ENCODE data around the gene RFLNA. TPM values are rescaled to one million over a fixed set of nuclear protein-coding genes. Genes with fewer than 3 reads are reported as not detected.

RFLNA gene
- total and polyA plus RNA-seq, 2 of the 13 experiments (the other 11 are each of a cell fraction or from before 2014, with no cell fraction given): not detected

GRCh38 chr12:124348659-124349380 is 53.9 kb downstream of the RFLNA start:
- Histone ChIP-seq H3K4me1 (ENCODE audit: insufficient read depth, low read length) (peaks cover 18% of the 10 kb centered on the region), H3K4me3 (replicated peaks in 1 of 3; ENCODE audit: insufficient read depth in 1 of 3, low read depth in 2 of 3, low read length in 3 of 3) (no peak overlapping the region), H3K9me3 (ENCODE audit: low read length) (no peaks in the 10 kb centered on the region), H3K4me2 (ENCODE audit: low read depth, low read length) (no peak overlapping the region), H3K36me3 (replicated peaks in 1 of 2; ENCODE audit: control insufficient read depth in 1 of 2, insufficient read depth in 2 of 2, low read length in 2 of 2) (peaks cover 21 to 63% of the 10 kb centered on the region in 2 experiments; a peak in 4 of 5 replicates), H2AFZ (ENCODE audit: low read length) (no peak overlapping the region), H4K20me1 (ENCODE audit: insufficient read depth, low read length) (peaks cover 13% of the 10 kb centered on the region; the same call in 1 of the 2 replicates), H3K27me3 (ENCODE audit: control insufficient read depth in 1 of 2, insufficient read depth in 2 of 2, low read length in 2 of 2) (no peaks in the 10 kb centered on the region), H3K27ac (ENCODE audit: extremely low read length, insufficient read depth, low read length) (no peak overlapping the region), H3K79me2 (ENCODE audit: insufficient read depth, low read length) (no peaks in the 10 kb centered on the region), H3K9ac (ENCODE audit: insufficient read depth, low read depth, low read length) (no peak overlapping the region)
- TF ChIP-seq ZNF484 (CRISPR knock-in tag; IDR thresholded peaks at IDR 0.05; ENCODE audit: borderline replicate concordance, low read depth) (no peak), PCBP2 (optimal IDR thresholded peaks at IDR 0.05; ENCODE audit: low read depth, low read length, poor library complexity, severe bottlenecking) (no peak), DMTF1 (CRISPR knock-in tag; IDR thresholded peaks at IDR 0.05) (no peak), POLR2A (IDR thresholded peaks at IDR 0.05; ENCODE audit: insufficient read depth in 1 of 2, low read depth in 2 of 2, low read length in 2 of 2) (peak in 1 of 2 experiments; percentile 21; a peak in 1 of 4 replicates), RBM22 (optimal IDR thresholded peaks at IDR 0.05; ENCODE audit: low read length) (peak; percentile 62)
- in situ Hi-C loops (cut with HindIII; ENCODE audit: extremely low pct_ligation_motif_present, low pct_unique_long_range_greater_than_20kb): no loop called here
- DNase-seq (ENCODE audit: low spot score): no peak
- CTCF ChIA-PET (ENCODE audit: low intra/inter-chr PET ratio, low total read pairs): interaction anchor here (0.7 kb wide), 1 partner anchor 51 kb away, joined by 3 read pairs; no protein-coding TSS in a partner anchor
- FAIRE-seq: no peak
- POLR2A ChIA-PET: no interaction called here
- BruUV-seq (replicated peaks): no TSS peak
- no peak for ATAC-seq
- 96% methylated on average over 30 of the region's 32 CpGs for WGBS (ENCODE audit: low lambda C conversion rate)
- intact Hi-C loops (cut with micrococcal nuclease; ENCODE audit: unreplicated experiment): loop anchor here (2.0 kb wide), 1 partner anchor 50 kb away; no protein-coding TSS in a partner anchor
